ENCODE data around the gene EFHD2. TPM values are rescaled to one million over a fixed set of nuclear protein-coding genes. Genes with fewer than 3 reads are reported as not detected.
A peak's percentile ranks its signal among the peaks of the same experiment; 100 is the strongest.
"Not testable (repeated sequence)": the region's sequence is repeated elsewhere in the genome, so short reads cannot be mapped to it uniquely, and the experiment has no call there.

EFHD2 gene
- polyA plus RNA-seq, 1 donor: 33.1 TPM

DNA sequence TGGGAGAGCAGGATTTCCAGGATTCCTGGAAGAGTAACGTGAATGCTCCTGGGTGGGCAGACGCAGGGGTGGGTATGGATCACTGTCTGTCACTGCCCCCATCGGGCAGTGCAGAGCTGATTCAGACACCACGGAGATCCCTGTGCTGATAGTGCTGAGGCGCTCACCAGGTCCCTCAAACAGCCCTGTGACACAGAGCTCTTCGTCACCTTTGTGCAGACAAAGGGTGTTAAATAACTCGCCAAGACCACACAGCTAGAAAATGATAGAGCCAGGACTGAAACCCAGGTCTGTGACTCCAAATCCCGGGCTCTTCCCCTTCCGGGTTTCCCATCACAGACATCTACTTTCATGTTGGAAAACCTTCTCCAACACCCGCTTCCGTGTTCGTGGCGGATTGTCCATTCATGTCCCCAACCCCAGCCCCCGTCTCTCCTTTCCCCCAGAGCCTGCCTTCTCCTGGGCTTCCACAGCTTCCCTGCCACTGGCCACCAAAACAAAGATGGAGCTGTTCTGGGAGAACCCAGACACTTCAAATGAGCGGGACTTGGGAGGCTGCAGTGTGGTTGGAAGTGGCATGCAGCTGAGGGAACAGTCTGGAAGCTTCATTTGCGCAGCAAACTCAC is 2.6 kb downstream of the EFHD2 start:
- DNase-seq: no peak

DNA sequence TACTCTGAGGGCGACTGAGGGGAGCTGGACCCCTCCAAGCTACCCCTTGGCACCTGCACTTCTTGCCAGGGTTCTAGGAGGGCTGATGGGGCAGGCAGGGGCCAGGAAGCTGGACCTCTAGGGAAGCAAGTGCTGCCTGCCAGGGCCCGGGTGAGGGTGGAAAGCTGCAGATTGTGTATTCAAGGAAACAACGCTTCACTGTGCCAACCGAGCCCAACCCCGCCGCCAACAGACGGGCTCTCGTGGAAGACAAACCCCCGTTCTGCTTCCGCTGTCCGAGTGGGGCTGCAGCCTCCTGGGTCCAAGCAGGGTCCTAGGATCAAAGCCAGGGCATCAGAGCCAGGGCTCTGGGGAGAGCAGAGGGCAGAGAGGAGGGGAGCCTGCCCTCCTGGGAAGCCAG is 3.2 kb downstream of the EFHD2 start:
- no peak for DNase-seq

DNA sequence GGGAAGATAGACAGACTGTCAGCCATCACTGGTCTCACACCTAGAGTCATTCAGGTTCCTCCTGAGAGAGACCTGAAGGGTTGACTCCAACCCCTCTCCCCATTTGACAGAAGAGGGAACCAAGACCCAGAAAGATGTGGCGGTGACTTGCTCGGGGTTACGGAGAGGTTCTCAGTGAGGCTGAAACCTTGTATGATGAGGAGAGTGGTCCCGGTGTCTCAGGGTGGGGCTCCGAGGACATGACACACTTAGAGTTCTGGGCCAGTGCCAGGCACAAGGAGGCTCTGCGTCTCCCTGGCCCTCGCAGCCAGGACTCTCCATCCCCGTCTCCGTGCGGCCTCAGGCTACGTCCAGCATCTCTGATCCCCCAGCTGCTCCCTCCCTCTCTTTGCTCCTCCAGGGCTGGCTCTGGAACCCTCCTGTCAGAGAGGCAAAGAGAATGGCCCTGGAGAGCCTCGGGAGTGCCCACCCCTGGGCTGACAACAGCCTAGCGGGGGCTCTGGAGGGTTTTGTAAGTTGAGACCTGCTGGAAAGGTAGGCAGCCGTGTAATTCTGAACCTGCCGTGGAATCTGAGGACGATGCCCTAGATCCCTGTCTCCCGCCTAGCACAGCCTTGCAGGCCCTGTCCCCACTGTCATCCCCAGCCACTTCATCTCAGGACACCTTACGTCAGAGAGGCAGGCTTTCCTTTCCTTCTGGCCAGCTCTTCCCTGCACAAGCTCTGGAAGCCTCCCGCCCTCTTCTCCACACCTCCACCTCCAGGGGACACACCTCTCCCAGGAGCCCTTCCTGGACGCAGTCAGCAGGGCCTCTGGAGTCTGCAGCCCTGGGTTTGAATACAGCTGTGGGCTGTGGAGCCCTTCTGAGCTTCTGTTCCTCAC is 4.1 kb downstream of the EFHD2 start:
- no peak for DNase-seq

DNA sequence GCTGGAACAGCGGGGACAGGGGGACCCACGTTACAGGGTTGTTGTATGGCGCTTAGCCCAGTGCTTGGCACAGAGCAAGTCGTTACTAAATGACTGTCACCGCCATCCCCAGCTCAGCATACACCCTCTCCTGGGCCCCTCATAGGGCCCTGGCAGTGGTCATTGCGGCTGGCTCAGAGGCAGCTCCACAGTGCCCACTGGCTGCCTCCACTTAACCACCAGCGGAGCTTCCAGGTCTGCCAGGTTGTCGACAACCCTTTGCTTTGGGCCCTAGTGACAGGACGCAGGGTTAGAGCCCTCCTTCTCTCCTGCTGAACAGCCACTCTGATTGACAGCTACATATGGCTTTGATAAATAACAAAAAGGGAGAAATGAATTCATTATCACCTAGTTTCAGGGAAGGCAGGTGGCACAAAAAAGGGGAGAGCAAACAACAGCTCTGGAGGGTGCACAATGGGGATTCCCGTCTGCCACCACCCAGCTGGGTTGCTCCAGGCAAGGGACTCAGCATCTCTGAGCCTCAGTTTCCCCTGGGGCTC is 4.8 kb downstream of the EFHD2 start:
- no peak for DNase-seq

DNA sequence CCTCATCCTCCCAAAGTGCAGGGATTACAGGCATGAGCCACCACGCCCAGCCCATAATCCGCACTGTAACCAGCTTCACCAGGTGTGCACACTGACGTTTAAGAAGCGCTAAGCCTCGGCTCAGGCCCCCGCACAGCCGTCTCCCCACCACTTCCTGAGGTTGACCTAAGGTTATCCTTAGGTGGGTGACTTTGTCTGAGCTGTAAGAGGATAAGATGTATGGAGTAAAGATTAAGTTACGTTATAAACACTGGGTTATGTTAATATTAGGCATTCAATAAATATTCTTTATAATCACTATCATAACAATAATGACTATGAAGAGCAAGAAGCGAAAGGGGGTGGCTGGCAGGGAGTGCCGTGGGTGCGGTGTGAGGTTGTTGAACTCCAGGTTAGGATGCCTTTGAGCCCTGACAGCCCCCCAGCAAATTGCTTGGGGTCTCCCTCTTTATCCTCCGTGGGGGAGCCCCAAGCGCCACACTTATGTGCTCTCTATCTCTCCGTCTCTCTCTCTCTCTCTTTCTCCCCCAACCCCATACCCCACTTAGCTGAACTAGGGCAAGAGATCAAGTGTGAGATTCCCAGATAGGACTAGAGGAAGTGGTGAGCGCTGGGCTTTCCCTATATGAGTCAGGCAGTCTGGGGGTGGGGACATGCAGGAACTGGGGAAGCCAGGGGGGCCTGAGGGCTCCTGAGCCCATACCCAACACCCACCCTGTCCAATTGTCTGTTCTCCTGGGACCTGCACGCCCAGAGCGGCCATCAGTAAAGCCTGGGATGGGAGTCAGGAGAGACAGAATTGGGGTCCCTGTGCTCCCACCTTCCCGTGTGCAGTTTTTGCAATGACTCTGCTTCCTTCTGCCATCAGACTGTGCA is 7.6 kb downstream of the EFHD2 start:
- no peak for DNase-seq

DNA sequence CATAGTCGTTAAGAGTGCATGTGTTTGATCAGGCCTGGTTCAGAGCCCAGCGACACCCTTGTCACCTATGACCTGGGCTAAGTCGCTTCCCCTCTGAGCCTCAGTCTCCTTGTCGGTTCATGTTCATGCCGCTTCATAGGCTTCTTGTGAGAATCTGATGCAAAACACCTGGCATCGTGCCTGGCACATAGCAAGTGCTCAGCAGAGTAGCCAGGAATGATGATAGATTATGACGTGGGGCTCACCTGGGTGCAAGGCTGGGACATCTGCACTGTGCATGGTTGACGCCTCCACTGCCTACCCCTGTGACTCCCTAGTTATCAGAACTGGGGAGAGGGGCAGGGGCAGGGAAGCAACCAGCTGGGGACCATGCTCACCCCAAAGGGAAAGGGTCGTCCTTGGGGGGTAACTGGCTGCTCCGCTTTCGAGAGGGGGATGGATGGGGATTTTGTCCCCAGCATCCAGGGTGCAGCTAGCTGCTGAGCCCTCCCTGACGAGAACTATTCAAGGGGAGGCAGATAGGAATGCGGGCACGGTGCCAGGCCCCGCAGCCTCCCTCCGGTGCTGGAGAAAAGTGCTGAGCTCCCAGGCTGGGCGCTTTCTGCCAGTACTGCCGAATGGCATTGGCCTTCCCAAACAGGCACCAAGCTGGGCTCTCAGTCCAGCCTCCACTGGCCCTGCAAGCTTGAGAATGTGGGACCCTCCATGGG is 9.3 kb downstream of the EFHD2 start:
- DNase-seq: no peak

DNA sequence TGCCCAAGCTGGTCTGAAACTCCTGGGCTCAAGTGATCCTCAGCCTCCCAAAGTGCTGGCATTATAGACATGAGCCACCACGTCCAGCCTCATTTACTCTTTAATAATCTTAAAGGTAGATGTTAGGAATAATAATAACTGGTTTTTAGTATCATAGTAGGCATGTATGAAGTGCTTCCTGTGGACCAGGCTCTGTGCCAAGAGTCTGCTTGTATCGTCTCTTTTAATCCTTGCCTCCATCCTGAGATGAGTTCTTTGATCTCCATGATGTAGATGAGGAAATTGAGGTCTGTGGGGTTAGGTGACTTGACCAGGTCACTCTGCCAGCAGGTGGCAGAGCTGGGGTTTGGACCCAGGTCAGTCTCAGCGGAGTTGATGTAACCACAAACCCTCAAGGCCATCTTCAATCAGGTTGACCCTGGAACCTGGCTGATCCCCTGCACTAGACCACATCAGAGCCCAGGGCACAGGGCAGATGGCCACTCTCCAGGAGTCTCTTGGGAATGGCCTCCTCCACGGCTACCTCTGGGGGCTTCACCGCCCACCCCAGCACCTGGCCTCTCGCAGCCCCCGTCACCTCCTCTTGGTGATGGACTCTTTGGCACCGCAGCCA is 11.3 kb downstream of the EFHD2 start:
- no peak for DNase-seq

DNA sequence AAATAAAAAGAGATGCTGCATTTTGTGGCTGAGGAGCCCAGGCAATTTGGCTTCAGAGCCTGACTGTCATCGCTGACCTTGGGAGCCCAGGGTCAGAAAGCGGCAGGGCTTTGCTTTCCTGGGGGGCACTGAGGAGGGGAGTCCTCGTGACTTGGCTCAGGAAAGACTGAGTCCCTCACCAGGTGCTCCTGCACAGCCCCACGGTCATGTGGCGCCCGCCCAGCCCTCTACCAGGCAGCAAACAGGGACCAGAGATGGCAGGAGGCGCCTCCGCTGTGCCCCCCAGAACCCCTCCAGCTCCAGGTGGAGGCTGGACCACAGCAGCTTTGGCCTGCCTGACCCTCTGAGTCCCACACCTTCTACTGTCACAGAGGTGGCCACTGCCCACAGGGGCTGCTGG is 13.2 kb downstream of the EFHD2 start:
- no peak for DNase-seq

DNA sequence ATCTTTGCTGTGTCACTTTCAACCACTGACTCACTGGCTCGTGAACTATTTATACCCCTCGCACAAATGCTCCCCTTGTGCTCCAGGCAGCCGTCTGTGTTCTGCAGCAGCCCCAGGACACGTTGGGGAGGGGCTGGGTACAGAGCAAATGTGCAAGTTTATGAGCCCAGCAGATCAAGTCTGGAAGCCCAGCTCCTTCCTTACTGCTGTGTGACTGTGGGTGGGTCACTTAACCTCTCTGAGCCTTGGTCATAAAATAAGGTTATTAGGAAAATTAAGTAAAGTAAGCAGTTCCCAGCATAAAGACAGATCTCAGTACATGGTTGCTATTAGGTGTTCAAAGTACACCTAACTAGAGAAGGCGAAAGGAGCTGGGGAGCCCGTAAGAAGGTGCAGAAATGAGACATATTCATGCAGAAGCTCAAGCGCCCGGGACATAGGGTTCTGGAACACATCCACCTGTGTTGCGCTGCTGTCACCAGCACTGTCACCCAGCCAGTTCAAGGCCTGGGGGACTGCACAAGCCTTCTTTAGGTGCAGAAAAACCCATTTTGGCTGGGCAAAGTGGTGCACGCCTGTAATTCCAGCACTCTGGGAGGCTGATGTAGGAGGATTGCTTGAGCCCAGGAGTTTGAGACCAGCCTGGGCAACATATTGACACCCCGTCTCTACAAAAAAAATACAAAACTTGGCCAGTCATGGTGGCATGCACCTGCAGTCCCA is 13.8 kb downstream of the EFHD2 start:
- no peak for DNase-seq

DNA sequence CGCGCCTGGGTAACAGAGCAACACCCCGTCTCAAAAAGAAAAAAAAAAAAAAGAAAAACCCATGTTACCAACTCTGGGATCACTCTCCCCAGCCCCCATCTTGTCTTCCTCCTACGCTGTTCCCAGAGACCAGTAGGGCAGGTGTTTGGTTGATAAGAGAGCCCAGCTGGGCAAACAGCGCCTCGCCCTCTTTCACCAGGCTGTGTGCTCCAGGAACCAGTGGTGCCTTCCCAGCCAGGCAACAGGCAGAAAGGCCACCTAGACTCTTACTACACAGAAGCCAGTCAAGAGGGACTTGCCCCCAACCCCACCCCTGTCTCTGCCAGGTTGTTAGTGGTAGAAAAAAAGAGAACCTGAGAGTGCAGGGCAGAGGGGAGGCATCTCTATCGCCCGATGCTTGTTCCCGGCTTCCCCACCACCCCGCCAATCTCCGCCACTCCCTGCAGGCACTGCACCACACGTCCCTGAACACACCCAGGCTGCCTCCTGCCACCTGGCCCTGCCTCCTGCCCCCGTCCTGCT is 14.5 kb downstream of the EFHD2 start:
- no peak for DNase-seq

DNA sequence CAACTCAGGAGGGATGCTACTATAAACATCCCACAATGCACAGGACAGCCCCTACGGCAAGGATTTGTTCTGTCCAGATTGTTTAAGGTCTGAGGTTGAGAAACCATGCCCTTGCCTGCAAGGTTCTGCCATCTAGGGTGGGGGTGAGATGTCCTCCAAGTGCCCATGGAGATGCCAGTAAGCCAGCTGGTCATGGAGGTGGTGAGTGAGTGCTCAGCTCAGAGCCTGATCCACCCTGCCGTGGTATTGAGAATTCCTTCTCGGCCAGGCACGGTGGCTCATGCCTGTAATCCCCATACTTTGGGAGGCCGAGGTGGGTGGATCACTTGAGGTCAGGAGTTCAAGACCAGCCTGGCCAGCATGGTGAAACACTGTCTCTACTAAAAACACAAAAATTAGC is 15.3 kb downstream of the EFHD2 start:
- no peak for DNase-seq

DNA sequence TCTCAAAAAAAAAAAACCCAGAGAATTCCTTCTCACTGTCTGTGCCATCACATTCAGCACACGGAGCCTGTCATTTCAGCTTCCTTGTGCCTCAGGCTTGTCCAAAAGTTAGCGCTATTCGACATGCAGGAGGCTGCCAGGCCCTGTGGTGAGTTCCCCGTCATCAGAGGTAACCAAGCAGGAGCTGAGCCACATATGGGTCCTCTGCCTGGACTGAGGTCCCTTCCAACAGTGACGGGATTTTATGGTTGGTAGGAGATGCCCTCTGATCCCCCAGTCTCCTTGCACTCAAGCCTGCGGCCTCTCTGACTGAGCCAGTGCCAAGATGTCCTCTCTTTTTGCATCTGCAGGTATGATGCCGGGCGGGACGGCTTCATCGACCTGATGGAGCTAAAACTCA is 15.8 kb downstream of the EFHD2 start:
- DNase-seq: no peak

DNA sequence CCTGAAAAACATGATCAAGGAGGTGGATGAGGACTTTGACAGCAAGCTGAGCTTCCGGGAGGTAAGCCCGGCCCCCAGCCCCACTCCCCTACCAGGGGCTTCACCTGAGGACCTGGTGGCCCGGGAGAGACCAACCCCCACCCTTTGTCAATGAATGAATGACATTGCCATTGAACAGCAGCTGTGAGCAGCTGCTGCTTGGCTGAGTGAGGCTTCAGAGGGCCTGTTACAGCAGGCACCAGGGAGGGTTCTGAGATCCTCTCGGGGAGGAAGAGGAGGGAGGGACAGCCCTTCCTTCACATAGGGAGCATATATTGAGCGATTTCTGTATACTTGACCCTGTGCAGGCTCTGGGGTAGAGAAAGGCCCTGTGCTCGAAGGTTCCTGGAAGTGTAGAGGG is 16.3 kb downstream of the EFHD2 start:
- no peak for DNase-seq

DNA sequence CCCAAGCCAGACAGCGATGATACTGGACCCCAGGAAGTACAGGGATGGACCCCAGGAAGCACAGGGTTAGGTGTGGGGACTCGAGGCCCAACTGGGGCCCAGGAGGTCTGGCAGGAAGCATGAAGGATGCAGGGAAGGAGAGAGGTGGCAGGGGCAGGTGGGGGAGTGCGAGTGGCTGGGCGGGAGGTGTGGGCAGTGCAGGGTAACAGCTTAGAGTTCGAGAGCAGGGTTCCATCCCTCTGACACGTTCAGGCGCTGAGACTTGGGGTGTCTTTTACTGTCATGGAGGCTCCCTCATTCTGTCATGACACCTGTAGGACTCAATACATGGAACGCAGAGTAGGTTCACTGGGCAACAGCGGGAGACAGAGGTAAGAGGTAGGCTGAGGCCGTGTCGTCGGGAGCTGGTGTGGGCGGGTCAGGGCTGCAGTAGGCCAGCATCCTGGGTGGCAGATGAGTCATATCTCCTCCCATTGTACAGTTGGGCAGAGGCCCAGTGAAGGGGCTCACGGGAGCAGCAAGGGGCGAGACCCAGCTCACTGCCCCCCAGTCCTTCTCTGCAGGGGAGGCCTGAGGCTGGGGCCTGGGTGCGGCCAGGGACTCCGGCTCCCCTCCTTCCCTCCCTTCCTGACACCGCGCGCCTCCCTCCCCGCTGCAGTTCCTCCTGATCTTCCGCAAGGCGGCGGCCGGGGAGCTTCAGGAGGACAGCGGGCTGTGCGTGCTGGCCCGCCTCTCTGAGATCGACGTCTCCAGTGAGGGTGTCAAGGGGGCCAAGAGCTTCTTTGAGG is 17.0 kb downstream of the EFHD2 start:
- peak; percentile 39 for DNase-seq

DNA sequence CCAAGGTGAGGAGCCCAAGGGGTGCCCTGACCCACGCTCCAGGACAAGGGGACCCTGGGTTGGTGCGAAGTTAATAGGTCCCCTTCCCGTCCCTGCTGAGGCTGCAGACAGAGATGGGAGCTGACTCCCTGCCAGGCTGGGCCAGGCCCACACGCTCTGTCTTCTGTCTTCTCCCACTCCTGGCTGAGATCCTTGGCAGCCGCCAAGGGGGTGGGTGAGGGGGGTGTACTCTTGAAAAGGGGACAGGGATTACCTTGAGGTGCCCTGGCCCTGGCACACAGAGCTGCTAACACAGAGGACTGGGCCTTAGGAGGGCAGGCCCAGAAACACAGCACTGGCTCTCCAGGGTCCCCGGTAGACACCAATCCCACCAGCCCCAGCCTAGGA is 17.6 kb downstream of the EFHD2 start:
- no peak for DNase-seq

DNA sequence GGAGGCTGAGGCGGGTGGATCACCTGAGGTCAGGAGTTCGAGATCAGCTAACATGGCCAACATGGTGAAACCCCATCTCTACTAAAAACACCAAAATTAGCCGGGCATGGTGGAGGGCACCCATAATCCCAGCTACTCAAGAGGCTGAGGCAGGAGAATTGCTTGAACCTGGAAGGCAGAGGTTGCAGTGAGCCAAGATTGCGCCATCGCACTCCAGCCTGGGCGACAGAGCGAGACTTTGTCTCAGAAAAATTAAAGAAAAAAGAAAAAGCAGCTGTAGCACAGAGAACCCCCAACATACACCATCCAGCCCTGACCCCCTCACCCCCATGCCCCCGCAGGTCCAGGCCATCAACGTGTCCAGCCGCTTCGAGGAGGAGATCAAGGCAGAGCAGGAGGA is 18.6 kb downstream of the EFHD2 start:
- not testable (repeated sequence) for DNase-seq

DNA sequence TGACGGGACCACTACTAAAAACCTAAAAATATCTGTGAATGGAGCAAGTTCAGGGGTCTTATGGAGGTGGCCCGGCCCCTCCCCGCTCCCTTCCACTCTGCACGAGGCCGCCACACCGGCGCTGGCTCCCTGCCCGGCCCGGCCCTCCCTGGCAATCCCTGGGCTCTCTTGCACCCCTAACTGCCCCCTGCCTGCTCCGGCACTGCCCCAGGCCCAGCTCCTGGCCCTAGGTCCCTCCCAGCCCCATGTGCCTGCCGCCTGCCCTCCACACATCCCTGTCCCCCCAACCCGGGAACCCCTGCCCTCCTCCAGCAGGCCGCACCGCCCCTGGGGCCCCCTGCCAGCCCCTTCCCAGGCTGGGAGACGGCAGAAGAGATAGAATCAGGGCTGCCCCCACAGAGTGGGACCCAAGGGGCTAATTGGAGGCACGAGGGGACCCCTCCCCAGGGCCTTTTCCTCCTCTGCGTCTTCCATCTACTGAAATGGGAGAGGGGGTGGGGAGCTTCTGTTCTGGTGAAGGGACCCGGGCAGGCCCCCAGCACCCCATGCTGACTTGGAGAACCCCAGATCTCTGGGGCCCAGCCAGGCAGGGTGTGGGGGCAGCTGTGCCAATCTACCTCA is 19.2 kb downstream of the EFHD2 start:
- no peak for DNase-seq

DNA sequence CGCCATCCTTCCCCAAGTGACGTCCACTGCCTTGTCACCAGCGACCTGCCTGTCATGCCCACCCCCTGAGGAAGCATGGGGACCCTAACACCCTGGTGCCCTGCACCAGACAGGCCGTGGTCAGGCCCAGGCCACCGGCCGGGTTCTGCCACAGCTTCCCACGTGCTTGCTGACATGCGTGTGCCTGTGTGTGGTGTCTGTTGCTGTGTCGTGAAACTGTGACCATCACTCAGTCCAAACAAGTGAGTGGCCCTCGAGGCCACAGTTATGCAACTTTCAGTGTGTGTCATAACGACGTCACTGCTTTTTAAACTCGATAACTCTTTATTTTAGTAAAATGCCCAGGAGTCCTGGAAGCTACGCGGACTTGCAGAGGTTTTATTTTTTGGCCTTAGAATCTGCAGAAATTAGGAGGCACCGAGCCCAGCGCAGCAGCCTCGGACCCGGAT is 20.0 kb downstream of the EFHD2 start:
- DNase-seq: no peak

DNA sequence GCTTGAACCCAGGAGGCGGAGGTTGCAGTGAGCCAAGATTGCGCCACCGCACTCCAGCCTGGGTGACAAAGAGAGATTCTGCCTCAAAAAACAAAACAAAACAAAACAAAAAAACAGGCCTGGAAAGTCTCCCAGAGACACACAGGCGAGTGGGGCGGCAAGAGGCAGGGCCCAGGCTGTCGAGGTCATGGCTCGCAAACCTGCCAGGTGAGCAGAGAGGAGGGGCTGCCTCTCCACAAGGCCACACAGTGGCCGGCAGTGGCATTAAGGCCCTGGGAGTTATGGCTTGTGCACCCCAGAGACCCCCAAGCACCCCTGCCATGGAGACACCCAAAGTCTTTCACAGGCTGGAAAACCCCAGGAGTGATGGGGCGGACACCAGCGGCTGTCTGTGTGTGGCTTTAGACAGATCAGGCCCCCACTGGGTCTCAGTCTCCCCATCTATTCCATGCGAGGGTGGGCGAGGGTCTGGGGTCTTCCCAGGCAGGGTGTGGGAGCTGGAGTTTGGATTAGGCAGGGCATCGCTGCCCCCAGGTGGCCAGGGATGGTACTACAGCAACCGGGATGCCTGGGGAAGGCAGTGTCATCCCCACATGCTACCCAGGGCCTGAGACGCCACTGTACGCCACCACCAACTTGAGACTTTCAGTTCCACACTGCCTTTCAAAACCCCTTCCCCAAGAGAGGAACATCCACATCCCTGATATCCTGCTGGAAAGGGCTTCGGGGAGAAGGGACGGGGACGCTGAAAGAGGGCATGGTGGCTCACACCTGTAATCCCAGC is 21.3 kb downstream of the EFHD2 start:
- DNase-seq: peak; percentile 66

All from hindlimb muscle (tissue), 1 donor.